ENCODE data around the gene FRS2. TPM values are rescaled to one million over a fixed set of nuclear protein-coding genes. Genes with fewer than 3 reads are reported as not detected.

Gene FRS2
- total RNA-seq, 4 donors from 2014 or later, result 39.9 to 70.6 (median 59.1) TPM

GRCh38 chr12:69555461-69555860 is 85.3 kb downstream of the FRS2 start:
- TF ChIP-seq CTCF (IDR thresholded peaks at IDR 0.05), result no peak
- TF ChIP-seq EP300 (IDR thresholded peaks at IDR 0.05), result no peak
- no peak for TF ChIP-seq POLR2AphosphoS5 (IDR thresholded peaks at IDR 0.05)
- TF ChIP-seq POLR2A (IDR thresholded peaks at IDR 0.05), result no peak
- Histone ChIP-seq H3K4me3 (no peak overlapping the region), H3K9me3 (no peaks in the 10 kb centered on the region), H3K27ac (no peak overlapping the region), H3K36me3 (no peaks in the 10 kb centered on the region), H3K4me1 (peaks cover 0 to 14% (median 2%) of the 10 kb centered on the region in 3 donors), H3K27me3 (no peaks in the 10 kb centered on the region)
- 69% methylated on average over 6 of the region's 6 CpGs for WGBS, 2 donors (ENCODE audit: low coverage in 1 of 2)
- no peak for ATAC-seq

- Histone ChIP-seq H3K4me3 (no peak overlapping the region), H3K36me3 (no peaks in the 10 kb centered on the region), H3K27ac (no peak overlapping the region), H3K27me3 (no peaks in the 10 kb centered on the region), H3K9me3 (no peaks in the 10 kb centered on the region), H3K4me1 (peaks cover 0 to 20% (median 2%) of the 10 kb centered on the region in 3 donors)
- TF ChIP-seq POLR2A (IDR thresholded peaks at IDR 0.05), result no peak
- no peak for TF ChIP-seq POLR2AphosphoS5 (IDR thresholded peaks at IDR 0.05)
- TF ChIP-seq EP300 (IDR thresholded peaks at IDR 0.05), result no peak
- no peak for TF ChIP-seq CTCF (IDR thresholded peaks at IDR 0.05)
- WGBS, 2 donors (ENCODE audit: low coverage in 1 of 2), result 83 to 84% methylated on average over 5 to 9 of the region's 9 CpGs
- ATAC-seq, result no peak
These were observed 86.2 kb downstream of the FRS2 start for GRCh38 chr12:69556383-69556782.

GRCh38 chr12:69563166-69563762 is 93.1 kb downstream of the FRS2 start:
- Histone ChIP-seq H3K36me3 (peaks cover 0 to 29% of the 10 kb centered on the region in 2 donors), H3K9me3 (no peaks in the 10 kb centered on the region), H3K4me3 (no peak overlapping the region), H3K27me3 (no peaks in the 10 kb centered on the region), H3K4me1 (peaks cover 0 to 10% (median 0%) of the 10 kb centered on the region in 3 donors), H3K27ac (no peak overlapping the region)
- ATAC-seq, result no peak
- TF ChIP-seq POLR2AphosphoS5 (IDR thresholded peaks at IDR 0.05) (no peak), POLR2A (IDR thresholded peaks at IDR 0.05) (no peak), CTCF (IDR thresholded peaks at IDR 0.05) (no peak), EP300 (IDR thresholded peaks at IDR 0.05) (no peak)
- 90 to 100% methylated on average over 2 of the region's 2 CpGs for WGBS, 2 donors (ENCODE audit: low coverage in 1 of 2)

- peaks cover 0 to 44% of the 10 kb centered on the region in 2 donors for H3K36me3 ChIP-seq
- no peak for TF ChIP-seq POLR2A (IDR thresholded peaks at IDR 0.05)
- TF ChIP-seq EP300 (IDR thresholded peaks at IDR 0.05), result no peak
- no peak for TF ChIP-seq POLR2AphosphoS5 (IDR thresholded peaks at IDR 0.05)
- TF ChIP-seq CTCF (IDR thresholded peaks at IDR 0.05), result no peak
- no peaks in the 10 kb centered on the region for H3K9me3 ChIP-seq
- ATAC-seq, result no peak
- no peaks in the 10 kb centered on the region for H3K27me3 ChIP-seq
- H3K27ac ChIP-seq, result no peak overlapping the region
- no peak overlapping the region for H3K4me3 ChIP-seq
- WGBS, 2 donors (ENCODE audit: low coverage in 1 of 2), result 71 to 75% methylated on average over 3 of the region's 3 CpGs
- H3K4me1 ChIP-seq, result peaks cover 0 to 15% (median 0%) of the 10 kb centered on the region in 3 donors
These were observed 96.4 kb downstream of the FRS2 start for GRCh38 chr12:69566603-69567002.

- no peak for TF ChIP-seq POLR2A (IDR thresholded peaks at IDR 0.05)
- TF ChIP-seq EP300 (IDR thresholded peaks at IDR 0.05), result no peak
- TF ChIP-seq CTCF (IDR thresholded peaks at IDR 0.05), result no peak
- no peak for TF ChIP-seq POLR2AphosphoS5 (IDR thresholded peaks at IDR 0.05)
- H3K27ac ChIP-seq, result no peak overlapping the region
- 57 to 65% methylated on average over 4 of the region's 4 CpGs for WGBS, 2 donors (ENCODE audit: low coverage in 1 of 2)
- H3K27me3 ChIP-seq, result no peaks in the 10 kb centered on the region
- no peaks in the 10 kb centered on the region for H3K9me3 ChIP-seq
- no peak for ATAC-seq
- peaks cover 0 to 10% (median 0%) of the 10 kb centered on the region in 3 donors for H3K4me1 ChIP-seq
- peaks cover 0 to 52% of the 10 kb centered on the region in 2 donors for H3K36me3 ChIP-seq
- H3K4me3 ChIP-seq, result no peak overlapping the region
These were observed 99.0 kb downstream of the FRS2 start for GRCh38 chr12:69569236-69569635.

All from gastroesophageal sphincter (tissue), 4 donors.